Measurements from ENCODE around the gene ICAM5. TPM values are rescaled to one million over a fixed set of nuclear protein-coding genes. Genes with fewer than 3 reads are reported as not detected.

ICAM5 gene
- total and polyA plus RNA-seq, 7 donors, result 0.04 to 0.22 (median 0.08) TPM; not detected in 3

GRCh38 chr19:10246511-10246910 lies 43.2 kb upstream of the ICAM5 start:
- H3K36me3 ChIP-seq (ENCODE audit: insufficient read depth in 1 of 2, low read depth in 1 of 2), result no peaks in the 10 kb centered on the region
- no peak overlapping the region for H3K4me3 ChIP-seq
- no peaks in the 10 kb centered on the region for H3K4me1 ChIP-seq
- H3K9me3 ChIP-seq, result no peaks in the 10 kb centered on the region
- ATAC-seq, result no peak
- no peak for DNase-seq
- intact Hi-C loops (cut with DNase I), result no loop called here
- H3K27ac ChIP-seq, result no peak overlapping the region
- 82 to 85% (median 84%) methylated on average over 6 of the region's 6 CpGs for WGBS, 3 donors
- no peak for TF ChIP-seq CTCF (IDR thresholded peaks at IDR 0.05)
- H3K27me3 ChIP-seq (ENCODE audit: insufficient read depth in 3 of 3, low read length in 2 of 3), result no peaks in the 10 kb centered on the region

DNA sequence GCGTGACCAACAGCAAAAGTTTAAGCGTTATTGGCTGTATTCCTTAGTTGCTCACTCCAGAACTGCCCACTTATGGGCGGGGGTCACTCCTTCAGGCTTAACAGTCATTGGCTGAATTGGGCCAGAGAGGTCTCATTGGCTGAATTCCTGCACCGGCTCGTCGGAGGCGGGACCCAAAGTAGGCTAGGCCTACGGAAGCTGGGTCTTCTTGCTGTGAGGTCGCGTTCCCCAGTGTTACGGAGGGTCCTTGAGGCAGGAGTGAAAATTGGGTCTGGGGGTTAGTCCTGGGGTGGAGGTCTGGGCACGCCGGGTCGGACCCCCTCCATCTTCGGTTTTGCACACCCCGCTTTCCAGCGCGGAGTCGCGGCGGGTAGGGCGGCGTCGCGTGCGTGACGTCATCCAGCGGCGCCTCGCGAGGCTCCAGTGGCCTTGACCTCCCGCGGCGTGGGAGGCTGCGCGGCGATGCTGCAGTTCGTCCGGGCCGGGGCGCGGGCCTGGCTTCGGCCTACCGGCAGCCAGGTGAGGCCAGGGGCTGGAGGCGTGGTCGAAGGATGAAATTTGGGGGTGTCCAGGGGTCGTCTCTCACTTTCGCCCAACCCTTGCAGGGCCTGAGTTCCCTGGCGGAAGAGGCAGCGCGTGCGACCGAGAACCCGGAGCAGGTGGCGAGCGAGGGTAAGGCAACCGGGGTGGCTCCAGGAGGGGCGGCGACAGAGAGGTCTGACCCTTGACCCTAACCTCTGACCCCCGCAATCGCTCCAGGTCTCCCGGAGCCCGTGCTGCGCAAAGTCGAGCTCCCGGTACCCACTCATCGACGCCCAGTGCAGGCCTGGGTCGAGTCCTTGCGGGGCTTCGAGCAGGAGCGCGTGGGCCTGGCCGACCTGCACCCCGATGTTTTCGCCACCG lies 37.7 kb upstream of the ICAM5 start, which contains the start of gene MRPL4:
Gene MRPL4 (plus strand): TSS at position 423 of the 903 bp plus-strand sequence. CDS start 40 bp downstream, at position 463.
- peak within 1 kb of the TSS; percentile 93 for H3K4me3 ChIP-seq
- H3K36me3 ChIP-seq (ENCODE audit: insufficient read depth in 1 of 2, low read depth in 1 of 2), result peaks cover 2 to 37% of the 10 kb centered on the region in 2 donors
- H3K27ac ChIP-seq, result peak within 1 kb of the TSS; percentile 89
- no peaks in the 10 kb centered on the region for H3K9me3 ChIP-seq
- WGBS, 3 donors, result 0% methylated on average over 63 to 77 of the region's 77 CpGs
- intact Hi-C loops (cut with DNase I), result loop anchor here in 1 of 2 donors (2.0 to 5.0 kb wide), 3 partner anchors 59 to 320 kb away; partner anchors contain the start of gene EIF3G
- H3K27me3 ChIP-seq (ENCODE audit: insufficient read depth in 3 of 3, low read length in 2 of 3), result no peaks in the 10 kb centered on the region
- peak; percentile 95 to 97 for DNase-seq
- peaks cover 4% of the 10 kb centered on the region for H3K4me1 ChIP-seq
- peak; percentile 95 to 97 (median 96) for ATAC-seq
- TF ChIP-seq CTCF (IDR thresholded peaks at IDR 0.05), result no peak

GRCh38 chr19:10252707-10253106 lies 37.0 kb upstream of the ICAM5 start:
- DNase-seq, result no peak
- peaks cover 2 to 44% of the 10 kb centered on the region in 2 donors for H3K36me3 ChIP-seq (ENCODE audit: insufficient read depth in 1 of 2, low read depth in 1 of 2)
- H3K4me3 ChIP-seq, result peak overlapping the region; percentile 93
- H3K9me3 ChIP-seq, result no peaks in the 10 kb centered on the region
- H3K27ac ChIP-seq, result peak overlapping the region; percentile 89
- TF ChIP-seq CTCF (IDR thresholded peaks at IDR 0.05), result no peak
- no peak for ATAC-seq
- peaks cover 4% of the 10 kb centered on the region for H3K4me1 ChIP-seq
- intact Hi-C loops (cut with DNase I), result loop anchor here in 1 of 2 donors (5.0 kb wide), 2 partner anchors 135 to 320 kb away; partner anchors contain the start of gene EIF3G
- WGBS, 3 donors, result 21 to 23% (median 22%) methylated on average over 8 of the region's 8 CpGs
- H3K27me3 ChIP-seq (ENCODE audit: insufficient read depth in 3 of 3, low read length in 2 of 3), result no peaks in the 10 kb centered on the region

DNA sequence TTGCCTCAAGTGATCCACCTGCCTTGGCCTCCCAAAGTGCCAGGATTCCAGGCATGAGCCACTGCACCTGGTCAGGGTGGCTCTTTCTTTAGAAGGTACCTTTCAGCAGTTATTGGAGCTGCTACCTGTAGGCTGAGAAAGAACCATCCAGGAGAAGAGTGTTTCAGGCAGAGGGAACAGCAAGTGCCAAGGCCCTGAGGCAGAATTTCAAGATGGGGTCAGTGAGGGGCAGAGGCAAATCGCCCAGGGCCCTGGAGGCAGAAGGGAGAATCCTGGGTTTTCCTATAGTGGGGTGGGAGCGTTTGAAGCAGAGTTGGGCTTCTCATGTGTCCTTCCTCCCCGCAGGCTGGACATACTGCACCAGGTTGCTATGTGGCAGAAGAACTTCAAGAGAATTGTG lies 35.5 kb upstream of the ICAM5 start:
- 94 to 100% (median 94%) methylated on average over 3 of the region's 3 CpGs for WGBS, 3 donors

More for the DNA sequence above, 35.5 kb upstream of the ICAM5 start:
- intact Hi-C loops (cut with DNase I), result loop anchor here in 1 of 2 donors (5.0 kb wide), 2 partner anchors 137 to 322 kb away; partner anchors contain the start of gene EIF3G
- TF ChIP-seq CTCF (IDR thresholded peaks at IDR 0.05), result no peak
- ATAC-seq, result no peak
- H3K27me3 ChIP-seq (ENCODE audit: insufficient read depth in 3 of 3, low read length in 2 of 3), result no peaks in the 10 kb centered on the region
- no peak overlapping the region for H3K27ac ChIP-seq
- no peak for DNase-seq
- peaks cover 4% of the 10 kb centered on the region for H3K4me1 ChIP-seq
- peaks cover 2 to 56% of the 10 kb centered on the region in 2 donors for H3K36me3 ChIP-seq (ENCODE audit: insufficient read depth in 1 of 2, low read depth in 1 of 2)
- H3K4me3 ChIP-seq, result no peak overlapping the region
- H3K9me3 ChIP-seq, result no peaks in the 10 kb centered on the region

All from psoas muscle (tissue), 8 donors.